Activated naive CD8-positive, alpha-beta T cell treated with anti-CD3 and anti-CD28 coated beads, Interleukin-2, amount 10 ng/mL, durations not matched to agents 7 days and 5 days (primary cell): Measurements from ENCODE around the gene MBD5. TPM values are rescaled to one million over a fixed set of nuclear protein-coding genes. Genes with fewer than 3 reads are reported as not detected.

Source experiments
- ATAC-seq: fragments of 150-1000 bp; cut with Tn5 transposase; one replicate; pipeline ENCODE4 v1.10.0; 2021; ENCODE audit warnings: low read depth, moderate library complexity
- POLR2A ChIA-PET: fragments of 350-600 bp; sonication (Branson Sonifier 250); formaldehyde crosslinking; loops from one replicate; lab custom pipeline; 2021; ENCODE audit warnings: antibody characterized with exemption; lab: Charles Lee
- DNase-seq: peaks from one replicate; pipeline ENCODE4 v3.0.0; 2021
- H3K27ac Mint-ChIP-seq: one replicate; pipeline ENCODE4 v1.8.0; 2022; ENCODE audit warnings: mild to moderate bottlenecking, mixed read lengths
- H3K27me3 Mint-ChIP-seq: one replicate; pipeline ENCODE4 v1.8.0; 2022; ENCODE audit warnings: mild to moderate bottlenecking, moderate library complexity, mixed read lengths
- H3K36me3 Mint-ChIP-seq: one replicate; pipeline ENCODE4 v1.8.0; 2021; ENCODE audit warnings: mild to moderate bottlenecking, mixed read lengths
- H3K4me1 Mint-ChIP-seq: one replicate; pipeline ENCODE4 v1.8.0; 2021; ENCODE audit warnings: mixed read lengths
- H3K4me3 Mint-ChIP-seq: one replicate; pipeline ENCODE4 v1.8.0; 2022; ENCODE audit warnings: mild to moderate bottlenecking, moderate library complexity, mixed read lengths
- H3K9me3 Mint-ChIP-seq: one replicate; pipeline ENCODE4 v1.8.0; 2021; ENCODE audit warnings: mixed read lengths
- total RNA-seq, 2 experiments: library from RNA; stranded (reverse); gene quantifications; one replicate each; pipeline ENCODE4 v1.2.3, GENCODE V29; 2021

Gene MBD5
- total RNA-seq, 2 experiments from 2014 or later = 49.8 to 51.4 TPM

- Mint-ChIP-seq H3K4me3 (no peak overlapping the region), H3K27me3 (no peaks in the 10 kb centered on the region), H3K27ac (no peak overlapping the region), H3K9me3 (peaks cover 1% of the 10 kb centered on the region), H3K36me3 (peaks cover 20% of the 10 kb centered on the region), H3K4me1 (peaks cover 1% of the 10 kb centered on the region)
- no peak for DNase-seq
- ATAC-seq = no peak
- POLR2A ChIA-PET = no interaction called here
Observed at GRCh38 chr2:148342086-148342485, 321.2 kb downstream of the MBD5 start.

- H3K4me3 Mint-ChIP-seq = no peak overlapping the region
- DNase-seq (no peak), ATAC-seq (no peak)
- H3K27me3 Mint-ChIP-seq = no peaks in the 10 kb centered on the region
- no peaks in the 10 kb centered on the region for H3K4me1 Mint-ChIP-seq
- peaks cover 6% of the 10 kb centered on the region for H3K9me3 Mint-ChIP-seq
- no peak overlapping the region for H3K27ac Mint-ChIP-seq
- POLR2A ChIA-PET = no interaction called here
- peaks cover 14% of the 10 kb centered on the region for H3K36me3 Mint-ChIP-seq
Observed at GRCh38 chr2:148350199-148350598, 329.3 kb downstream of the MBD5 start.

GRCh38 chr2:148351437-148352143 is 330.7 kb downstream of the MBD5 start:
- no peak for DNase-seq
- POLR2A ChIA-PET = no interaction called here
- Mint-ChIP-seq H3K27ac (no peak overlapping the region), H3K36me3 (peaks cover 15% of the 10 kb centered on the region), H3K9me3 (peaks cover 9% of the 10 kb centered on the region), H3K4me3 (no peak overlapping the region), H3K4me1 (no peaks in the 10 kb centered on the region), H3K27me3 (no peaks in the 10 kb centered on the region)
- ATAC-seq = no peak

GRCh38 chr2:148358375-148358774 is 337.5 kb downstream of the MBD5 start:
- Mint-ChIP-seq H3K4me3 (no peak overlapping the region), H3K27ac (no peak overlapping the region), H3K36me3 (peaks cover 21% of the 10 kb centered on the region), H3K27me3 (no peaks in the 10 kb centered on the region), H3K4me1 (no peaks in the 10 kb centered on the region), H3K9me3 (peaks cover 10% of the 10 kb centered on the region)
- no peak for ATAC-seq
- DNase-seq = no peak
- POLR2A ChIA-PET = no interaction called here

- DNase-seq = no peak
- H3K4me3 Mint-ChIP-seq = no peak overlapping the region
- no peak for ATAC-seq
- no peaks in the 10 kb centered on the region for H3K27me3 Mint-ChIP-seq
- POLR2A ChIA-PET = no interaction called here
- H3K27ac Mint-ChIP-seq = no peak overlapping the region
- H3K36me3 Mint-ChIP-seq = peaks cover 13% of the 10 kb centered on the region
- no peaks in the 10 kb centered on the region for H3K4me1 Mint-ChIP-seq
- H3K9me3 Mint-ChIP-seq = peaks cover 11% of the 10 kb centered on the region
Observed at GRCh38 chr2:148360662-148361061, 339.8 kb downstream of the MBD5 start.

- H3K4me3 Mint-ChIP-seq = no peak overlapping the region
- no peak overlapping the region for H3K27ac Mint-ChIP-seq
- POLR2A ChIA-PET = no interaction called here
- H3K27me3 Mint-ChIP-seq = no peaks in the 10 kb centered on the region
- peaks cover 17% of the 10 kb centered on the region for H3K9me3 Mint-ChIP-seq
- peaks cover 9% of the 10 kb centered on the region for H3K36me3 Mint-ChIP-seq
- no peak for ATAC-seq
- no peaks in the 10 kb centered on the region for H3K4me1 Mint-ChIP-seq
- DNase-seq = no peak
Observed at GRCh38 chr2:148362144-148362796, 341.4 kb downstream of the MBD5 start.

GRCh38 chr2:148375214-148375613 is 354.3 kb downstream of the MBD5 start:
- POLR2A ChIA-PET = no interaction called here
- DNase-seq (no peak), ATAC-seq (no peak)
- Mint-ChIP-seq H3K9me3 (peaks cover 1% of the 10 kb centered on the region), H3K4me1 (no peaks in the 10 kb centered on the region), H3K27ac (no peak overlapping the region), H3K36me3 (no peaks in the 10 kb centered on the region), H3K4me3 (no peak overlapping the region), H3K27me3 (no peaks in the 10 kb centered on the region)

GRCh38 chr2:148391324-148391723 is 370.4 kb downstream of the MBD5 start:
- Mint-ChIP-seq H3K27me3 (no peaks in the 10 kb centered on the region), H3K27ac (no peak overlapping the region), H3K4me3 (no peak overlapping the region), H3K9me3 (no peaks in the 10 kb centered on the region), H3K36me3 (no peaks in the 10 kb centered on the region), H3K4me1 (no peaks in the 10 kb centered on the region)
- ATAC-seq (no peak), DNase-seq (no peak)
- POLR2A ChIA-PET = no interaction called here

GRCh38 chr2:148402786-148403185 is 381.9 kb downstream of the MBD5 start:
- H3K36me3 Mint-ChIP-seq = peaks cover 8% of the 10 kb centered on the region
- H3K4me1 Mint-ChIP-seq = peaks cover 4% of the 10 kb centered on the region
- H3K9me3 Mint-ChIP-seq = peaks cover 6% of the 10 kb centered on the region
- no peak for DNase-seq
- H3K27ac Mint-ChIP-seq = no peak overlapping the region
- ATAC-seq = no peak
- H3K4me3 Mint-ChIP-seq = no peak overlapping the region
- POLR2A ChIA-PET = no interaction called here
- H3K27me3 Mint-ChIP-seq = no peaks in the 10 kb centered on the region

- H3K9me3 Mint-ChIP-seq = peaks cover 21% of the 10 kb centered on the region
- H3K4me3 Mint-ChIP-seq = no peak overlapping the region
- POLR2A ChIA-PET = no interaction called here
- H3K27ac Mint-ChIP-seq = no peak overlapping the region
- ATAC-seq (no peak), DNase-seq (no peak)
- peaks cover 20% of the 10 kb centered on the region for H3K36me3 Mint-ChIP-seq
- H3K4me1 Mint-ChIP-seq = no peaks in the 10 kb centered on the region
- no peaks in the 10 kb centered on the region for H3K27me3 Mint-ChIP-seq
Observed at GRCh38 chr2:148410899-148411298, 390.0 kb downstream of the MBD5 start.

- H3K4me1 Mint-ChIP-seq = no peaks in the 10 kb centered on the region
- DNase-seq (no peak), ATAC-seq (no peak)
- no peak overlapping the region for H3K4me3 Mint-ChIP-seq
- no peak overlapping the region for H3K27ac Mint-ChIP-seq
- POLR2A ChIA-PET = no interaction called here
- peaks cover 21% of the 10 kb centered on the region for H3K9me3 Mint-ChIP-seq
- no peaks in the 10 kb centered on the region for H3K27me3 Mint-ChIP-seq
- peaks cover 16% of the 10 kb centered on the region for H3K36me3 Mint-ChIP-seq
Observed at GRCh38 chr2:148416248-148416647, 395.4 kb downstream of the MBD5 start.

- peaks cover 2% of the 10 kb centered on the region for H3K36me3 Mint-ChIP-seq
- H3K4me3 Mint-ChIP-seq = no peak overlapping the region
- H3K27me3 Mint-ChIP-seq = no peaks in the 10 kb centered on the region
- POLR2A ChIA-PET = no interaction called here
- H3K9me3 Mint-ChIP-seq = peaks cover 6% of the 10 kb centered on the region
- ATAC-seq = no peak
- DNase-seq = no peak
- H3K4me1 Mint-ChIP-seq = no peaks in the 10 kb centered on the region
- no peak overlapping the region for H3K27ac Mint-ChIP-seq
Observed at GRCh38 chr2:148430101-148430500, 409.2 kb downstream of the MBD5 start.

- ATAC-seq = no peak
- no peaks in the 10 kb centered on the region for H3K4me1 Mint-ChIP-seq
- no peaks in the 10 kb centered on the region for H3K27me3 Mint-ChIP-seq
- no peak overlapping the region for H3K27ac Mint-ChIP-seq
- H3K4me3 Mint-ChIP-seq = no peak overlapping the region
- POLR2A ChIA-PET = no interaction called here
- H3K36me3 Mint-ChIP-seq = no peaks in the 10 kb centered on the region
- H3K9me3 Mint-ChIP-seq = no peaks in the 10 kb centered on the region
- no peak for DNase-seq
Observed at GRCh38 chr2:148447877-148448276, 427.0 kb downstream of the MBD5 start.

GRCh38 chr2:148450531-148450930 is 429.6 kb downstream of the MBD5 start:
- Mint-ChIP-seq H3K27me3 (no peaks in the 10 kb centered on the region), H3K4me3 (no peak overlapping the region), H3K9me3 (no peaks in the 10 kb centered on the region), H3K27ac (no peak overlapping the region), H3K36me3 (no peaks in the 10 kb centered on the region), H3K4me1 (no peaks in the 10 kb centered on the region)
- ATAC-seq = no peak
- DNase-seq = no peak
- POLR2A ChIA-PET = no interaction called here
